GM12878 (cell line): ENCODE data around the gene CRB3. TPM values are rescaled to one million over a fixed set of nuclear protein-coding genes. Genes with fewer than 3 reads are reported as not detected.

ENCODE experiments used
- ATAC-seq: fragments of 200-7000 bp; cut with Tn5 transposase; 3 replicates; pipeline ENCODE4 v1.9.1; 2020; ENCODE audit warnings: mild to moderate bottlenecking, moderate library complexity
- BruUV-seq: library from RNA; stranded (reverse); fragments of 400-500 nt; replicated peaks from 2 replicates; lab custom pipeline; 2021; lab: Mats Ljungman, UMichigan
- CTCF ChIA-PET: fragments of 300-600 bp; sonication (Branson Sonifier 250); formaldehyde crosslinking; extraction: SDS; loops from one replicate; lab custom pipeline; 2021; ENCODE audit warnings: inconsistent platforms; lab: Yijun Ruan, JAX
- POLR2A ChIA-PET: fragments of 350-600 bp; formaldehyde crosslinking; extraction: SDS; loops from one replicate; lab custom pipeline; 2021; ENCODE audit warnings: inconsistent platforms; lab: Charles Lee
- RAD21 ChIA-PET: fragments of 300-600 bp; sonication (Branson Sonifier 250); formaldehyde crosslinking; loops from one replicate; lab custom pipeline; 2023; ENCODE audit warnings: antibody characterized with exemption; ENCODE audit not compliant: unreplicated experiment; lab: Charles Lee
- SMC1A ChIA-PET: fragments of 300-600 bp; sonication (Branson Sonifier 250); formaldehyde crosslinking; loops from one replicate; lab custom pipeline; 2023; ENCODE audit not compliant: unreplicated experiment, uncharacterized antibody; lab: Charles Lee
- DNase-seq: peaks from one replicate; pipeline ENCODE4 v3.0.0-alpha.2; 2011; ENCODE audit warnings: low read depth, low spot score
- FAIRE-seq: peaks from 3 replicates; lab custom pipeline; 2011; peaks lifted over from hg19 to GRCh38; lab: Jason Lieb, UNC
- H2AFZ ChIP-seq: 2 replicates; pipeline ENCODE4 v1.6.0; 2011; ENCODE audit warnings: low read depth, low read length, control low read depth; ENCODE audit not compliant: control insufficient read depth
- H3K27ac ChIP-seq: 2 replicates; pipeline ENCODE4 v1.5.1; 2011; ENCODE audit warnings: control low read depth; ENCODE audit not compliant: control insufficient read depth, insufficient read depth
- H3K27me3 ChIP-seq, 2 experiments: replicated peaks in 1 of 2; 2 replicates each; pipeline versions ENCODE4 v1.6.0 to v1.6.1; 2011; ENCODE audit warnings: low read length in 1 of 2; ENCODE audit not compliant: control insufficient read depth in 2 of 2, insufficient read depth in 2 of 2
- H3K36me3 ChIP-seq, 2 experiments: 2 replicates each; pipeline ENCODE4 v1.5.1; 2011; ENCODE audit warnings: low read length in 1 of 2; ENCODE audit not compliant: control insufficient read depth in 2 of 2, insufficient read depth in 2 of 2
- H3K4me1 ChIP-seq: 2 replicates; pipeline ENCODE4 v1.6.1; 2011; ENCODE audit warnings: mild to moderate bottlenecking, low read length, moderate library complexity, mixed read lengths; ENCODE audit not compliant: control insufficient read depth, insufficient read depth
- H3K4me2 ChIP-seq: 2 replicates; pipeline ENCODE4 v1.6.0; 2011; ENCODE audit warnings: control low read depth; ENCODE audit not compliant: control insufficient read depth, insufficient read depth
- H3K4me3 ChIP-seq: fragments of 200-600 bp; sonication (generic); 2 replicates; pipeline ENCODE4 v1.5.1; 2016
- H3K79me2 ChIP-seq: 2 replicates; pipeline ENCODE4 v1.6.0; 2011; ENCODE audit warnings: low read length; ENCODE audit not compliant: control insufficient read depth, insufficient read depth
- H3K9ac ChIP-seq: 2 replicates; pipeline ENCODE4 v1.8.0; 2011; ENCODE audit warnings: low read length, control low read depth, mixed read lengths; ENCODE audit not compliant: control insufficient read depth, insufficient read depth
- H3K9me3 ChIP-seq: replicated peaks from 3 replicates; pipeline ENCODE4 v1.5.1; 2011; ENCODE audit warnings: mild to moderate bottlenecking, low read length; ENCODE audit not compliant: control insufficient read depth, insufficient read depth
- H4K20me1 ChIP-seq: 2 replicates; pipeline ENCODE4 v1.6.0; 2011; ENCODE audit not compliant: control insufficient read depth, insufficient read depth
- ATF7 ChIP-seq: fragments of 450-650 bp; IDR thresholded peaks from 2 replicates; pipeline ENCODE4 v1.6.1; 2016; ENCODE audit warnings: low read depth, mild to moderate bottlenecking
- GATAD2B ChIP-seq: fragments of 450-650 bp; conservative IDR thresholded peaks from 2 replicates; pipeline ENCODE4 v1.6.1; 2017; ENCODE audit warnings: low read depth, mild to moderate bottlenecking, moderate library complexity
- HDGF ChIP-seq: fragments of 450-650 bp; IDR thresholded peaks from 2 replicates; pipeline ENCODE4 v1.6.1; 2016; ENCODE audit warnings: antibody characterized with exemption
- NR2C2 ChIP-seq: IDR thresholded peaks from 2 replicates; pipeline ENCODE4 v1.6.1; 2011; ENCODE audit warnings: borderline replicate concordance, low read depth; ENCODE audit not compliant: control insufficient read depth, insufficient read length
- POLR2AphosphoS5 ChIP-seq: IDR thresholded peaks from 2 replicates; pipeline ENCODE4 v1.6.1; 2011; ENCODE audit warnings: mild to moderate bottlenecking, low read length, inconsistent platforms
- SMAD1 ChIP-seq: fragments of 450-650 bp; IDR thresholded peaks from 2 replicates; pipeline ENCODE4 v1.6.1; 2018; ENCODE audit warnings: mild to moderate bottlenecking, low read depth; ENCODE audit not compliant: partially characterized antibody
- SUPT20H ChIP-seq: IDR thresholded peaks from 2 replicates; pipeline ENCODE4 v1.6.1; 2011; ENCODE audit warnings: low read depth, mild to moderate bottlenecking, low read length, moderate library complexity, borderline replicate concordance; ENCODE audit not compliant: control insufficient read depth
- WGBS: methylation state at CpG from one replicate; pipeline ENCODE4 v1.1.6; 2016; ENCODE audit warnings: low lambda C conversion rate; ENCODE audit not compliant: insufficient replicate concordance, insufficient coverage; ENCODE audit errors: missing lambda C conversion rate; 5-methylcytosine and 5-hydroxymethylcytosine counted together
- in situ Hi-C: fragments of 300-500 bp; cut with MboI; formaldehyde crosslinking; loops from 9 replicates; pipeline ENCODE4 v1.14.3; 2018; ENCODE audit warnings: mixed read lengths
- intact Hi-C: fragments of 100-400 bp; cut with micrococcal nuclease; formaldehyde crosslinking; loops from one replicate; pipeline ENCODE4 v1.14.2; 2022; ENCODE audit not compliant: unreplicated experiment
- polyA plus RNA-seq, 11 experiments: library from polyadenylated mRNA; depleted of rRNA in 4 of 11; unstranded in 6 of 11; stranded (reverse) in 5 of 11; fragments of >200 nt; fragmentation: Nextera tagmentation in 4 of 11; fragmentation: Illumina TruSeq in 1 of 11; extraction: Ambion mirVana in 4 of 11; extraction: Trizol in 1 of 11; gene quantifications; 1 replicate in 1 of 11; 2 replicates in 10 of 11; pipeline versions ENCODE4 v1.2.1 to v1.2.3, GENCODE V29; 2011 to 2016; ENCODE audit warnings: inconsistent platforms in 2 of 11, missing spikeins in 2 of 11, low read depth in 1 of 11
- total RNA-seq, 4 experiments: library from RNA; depleted of rRNA in 3 of 4; stranded (reverse); fragments of >200 nt in 3 of 4; fragmentation: Illumina TruSeq in 1 of 4; extraction: Trizol in 1 of 4; gene quantifications; 2 replicates each; pipeline versions ENCODE4 v1.2.1 to v1.2.3, GENCODE V29; 2013 to 2021
- TF ChIP-seq, protein P1 (sequence below): fragments of 450-650 bp; IDR thresholded peaks from 2 replicates; pipeline ENCODE4 v1.6.1; 2017; ENCODE audit warnings: mild to moderate bottlenecking, moderate library complexity
- TF ChIP-seq, protein P2 (sequence below): IDR thresholded peaks from 2 replicates; pipeline ENCODE4 v1.6.1; 2012; ENCODE audit warnings: low read depth, low read length, improper control_type of control experiment

CRB3 gene
- total and polyA plus RNA-seq, 10 of the 15 experiments (the other 5 are each of a cell fraction or from before 2014, with no cell fraction given): 0.11 to 1.9 (median 0.98) TPM; not detected in 1

DNA sequence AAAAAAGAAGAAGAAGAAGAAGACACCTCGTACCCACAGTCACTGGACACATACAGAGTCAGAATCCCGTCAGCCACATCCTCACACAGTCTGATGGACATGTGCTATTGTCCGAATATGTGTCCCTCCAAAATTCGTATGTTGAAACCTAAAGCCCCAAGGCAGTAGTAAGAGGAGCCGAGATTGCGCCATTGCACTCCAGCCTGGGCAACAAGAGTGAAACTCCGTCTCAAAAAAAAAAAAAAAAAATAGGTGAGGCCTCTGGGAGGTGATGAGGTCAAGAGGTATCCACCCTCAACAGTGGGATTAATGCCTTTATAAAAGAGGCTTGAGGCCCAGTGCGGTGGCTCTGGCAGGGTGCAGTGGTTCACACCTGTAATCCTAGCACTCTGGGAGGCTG lies 20.2 kb downstream of the CRB3 start (continued):
- TF ChIP-seq, protein P1, sequence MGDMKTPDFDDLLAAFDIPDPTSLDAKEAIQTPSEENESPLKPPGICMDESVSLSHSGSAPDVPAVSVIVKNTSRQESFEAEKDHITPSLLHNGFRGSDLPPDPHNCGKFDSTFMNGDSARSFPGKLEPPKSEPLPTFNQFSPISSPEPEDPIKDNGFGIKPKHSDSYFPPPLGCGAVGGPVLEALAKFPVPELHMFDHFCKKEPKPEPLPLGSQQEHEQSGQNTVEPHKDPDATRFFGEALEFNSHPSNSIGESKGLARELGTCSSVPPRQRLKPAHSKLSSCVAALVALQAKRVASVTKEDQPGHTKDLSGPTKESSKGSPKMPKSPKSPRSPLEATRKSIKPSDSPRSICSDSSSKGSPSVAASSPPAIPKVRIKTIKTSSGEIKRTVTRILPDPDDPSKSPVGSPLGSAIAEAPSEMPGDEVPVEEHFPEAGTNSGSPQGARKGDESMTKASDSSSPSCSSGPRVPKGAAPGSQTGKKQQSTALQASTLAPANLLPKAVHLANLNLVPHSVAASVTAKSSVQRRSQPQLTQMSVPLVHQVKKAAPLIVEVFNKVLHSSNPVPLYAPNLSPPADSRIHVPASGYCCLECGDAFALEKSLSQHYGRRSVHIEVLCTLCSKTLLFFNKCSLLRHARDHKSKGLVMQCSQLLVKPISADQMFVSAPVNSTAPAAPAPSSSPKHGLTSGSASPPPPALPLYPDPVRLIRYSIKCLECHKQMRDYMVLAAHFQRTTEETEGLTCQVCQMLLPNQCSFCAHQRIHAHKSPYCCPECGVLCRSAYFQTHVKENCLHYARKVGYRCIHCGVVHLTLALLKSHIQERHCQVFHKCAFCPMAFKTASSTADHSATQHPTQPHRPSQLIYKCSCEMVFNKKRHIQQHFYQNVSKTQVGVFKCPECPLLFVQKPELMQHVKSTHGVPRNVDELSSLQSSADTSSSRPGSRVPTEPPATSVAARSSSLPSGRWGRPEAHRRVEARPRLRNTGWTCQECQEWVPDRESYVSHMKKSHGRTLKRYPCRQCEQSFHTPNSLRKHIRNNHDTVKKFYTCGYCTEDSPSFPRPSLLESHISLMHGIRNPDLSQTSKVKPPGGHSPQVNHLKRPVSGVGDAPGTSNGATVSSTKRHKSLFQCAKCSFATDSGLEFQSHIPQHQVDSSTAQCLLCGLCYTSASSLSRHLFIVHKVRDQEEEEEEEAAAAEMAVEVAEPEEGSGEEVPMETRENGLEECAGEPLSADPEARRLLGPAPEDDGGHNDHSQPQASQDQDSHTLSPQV: no peak

DNA sequence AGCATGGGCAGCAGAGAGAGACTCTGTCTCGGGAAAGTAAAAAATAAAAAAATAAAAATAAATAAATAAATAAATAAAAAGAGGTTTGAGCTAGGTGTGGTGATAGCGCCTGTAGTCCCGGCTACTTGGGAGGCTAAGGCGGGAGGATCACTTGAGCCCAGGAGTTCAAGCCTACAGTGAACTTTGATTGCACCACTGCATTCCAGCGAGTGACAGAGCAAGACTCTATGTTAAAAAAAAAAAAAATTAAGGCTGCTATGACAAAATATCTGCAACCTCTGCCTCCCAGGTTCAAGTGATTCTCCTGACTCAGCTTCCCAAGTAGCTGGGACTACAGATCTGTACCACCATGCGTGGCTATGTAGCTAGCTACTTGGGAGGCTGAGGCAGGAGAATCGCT lies 20.8 kb downstream of the CRB3 start:
- Histone ChIP-seq H2AFZ (no peak overlapping the region), H3K4me3 (no peak overlapping the region), H4K20me1 (no peaks in the 10 kb centered on the region), H3K4me1 (peaks cover 14% of the 10 kb centered on the region), H3K27me3 (no peaks in the 10 kb centered on the region), H3K27ac (no peak overlapping the region), H3K9me3 (no peaks in the 10 kb centered on the region), H3K9ac (no peak overlapping the region), H3K79me2 (peaks cover 16% of the 10 kb centered on the region), H3K36me3 (no peaks in the 10 kb centered on the region), H3K4me2 (no peak overlapping the region)
- no peak for DNase-seq
- in situ Hi-C loops (no loop called here), intact Hi-C loops (no loop called here)
- POLR2A ChIA-PET: interaction anchor here (0.6 kb wide), 1 partner anchor 59 kb away, joined by 3 read pairs; no protein-coding TSS in a partner anchor
- WGBS: 69% methylated on average over 7 of the region's 7 CpGs
- SMC1A ChIA-PET: interaction anchor here (0.6 kb wide), 2 partner anchors 37 to 40 kb away, joined by 3 read pairs; no protein-coding TSS in a partner anchor
- TF ChIP-seq SUPT20H: no peak
- no peak for TF ChIP-seq HDGF
- TF ChIP-seq ATF7: no peak
- TF ChIP-seq, protein P2, sequence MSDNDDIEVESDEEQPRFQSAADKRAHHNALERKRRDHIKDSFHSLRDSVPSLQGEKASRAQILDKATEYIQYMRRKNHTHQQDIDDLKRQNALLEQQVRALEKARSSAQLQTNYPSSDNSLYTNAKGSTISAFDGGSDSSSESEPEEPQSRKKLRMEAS: no peak
- no peak for TF ChIP-seq SMAD1
- no peak for TF ChIP-seq NR2C2
- TF ChIP-seq POLR2AphosphoS5: no peak
- no peak for TF ChIP-seq GATAD2B
- no peak for FAIRE-seq
- CTCF ChIA-PET: interaction anchor here (1.4 kb wide), 1 partner anchor 14 kb away, joined by 3 read pairs; no protein-coding TSS in a partner anchor
- BruUV-seq: no TSS peak
- ATAC-seq: no peak
- RAD21 ChIA-PET: interaction anchor here (1.1 kb wide), 1 partner anchor 379 kb away, joined by 7 read pairs; no protein-coding TSS in a partner anchor
